ENCODE data around the gene CCDC24. TPM values are rescaled to one million over a fixed set of nuclear protein-coding genes. Genes with fewer than 3 reads are reported as not detected.

CCDC24 gene
- total RNA-seq, 1 donor from 2014 or later: 39.9 TPM

GRCh38 chr1:44024031-44024902, 32.9 kb downstream of the CCDC24 start:
- DNase-seq (ENCODE audit: low spot score): no peak

GRCh38 chr1:44024903-44025525, 33.6 kb downstream of the CCDC24 start:
- no peak for DNase-seq (ENCODE audit: low spot score)

GRCh38 chr1:44025816-44026215, 34.4 kb downstream of the CCDC24 start:
- DNase-seq (ENCODE audit: low spot score): no peak

GRCh38 chr1:44027320-44027719, 35.9 kb downstream of the CCDC24 start:
- no peak for DNase-seq (ENCODE audit: low spot score)

GRCh38 chr1:44029260-44029910, 38.0 kb downstream of the CCDC24 start:
- DNase-seq (ENCODE audit: low spot score): no peak

- DNase-seq (ENCODE audit: low spot score): peak; percentile 87
Measured at GRCh38 chr1:44029911-44030604, 38.7 kb downstream of the CCDC24 start.

GRCh38 chr1:44030605-44031251, 39.3 kb downstream of the CCDC24 start:
- no peak for DNase-seq (ENCODE audit: low spot score)

GRCh38 chr1:44031252-44032169, 40.1 kb downstream of the CCDC24 start, which contains the start of gene SLC6A9:
Gene SLC6A9 (minus strand): TSS chr1:44031462. CDS start chr1:44024277, 7,185 bp downstream.
- DNase-seq (ENCODE audit: low spot score): peak; percentile 41

GRCh38 chr1:44032170-44032790, 40.9 kb downstream of the CCDC24 start:
- no peak for DNase-seq (ENCODE audit: low spot score)

GRCh38 chr1:44033041-44033575, 41.7 kb downstream of the CCDC24 start:
- DNase-seq (ENCODE audit: low spot score): no peak

GRCh38 chr1:44033756-44034155, 42.4 kb downstream of the CCDC24 start:
- no peak for DNase-seq (ENCODE audit: low spot score)

- DNase-seq (ENCODE audit: low spot score): no peak
Measured at GRCh38 chr1:44034423-44034822, 43.0 kb downstream of the CCDC24 start.

GRCh38 chr1:44034976-44035716, 43.7 kb downstream of the CCDC24 start:
- no peak for DNase-seq (ENCODE audit: low spot score)

- DNase-seq (ENCODE audit: low spot score): no peak
Measured at GRCh38 chr1:44035726-44036408, 44.5 kb downstream of the CCDC24 start.

GRCh38 chr1:44036409-44037139, 45.2 kb downstream of the CCDC24 start:
- DNase-seq (ENCODE audit: low spot score): peak; percentile 65

- DNase-seq (ENCODE audit: low spot score): no peak
Measured at GRCh38 chr1:44037154-44037553, 45.8 kb downstream of the CCDC24 start.

- no peak for DNase-seq (ENCODE audit: low spot score)
Measured at GRCh38 chr1:44038876-44039657, 47.7 kb downstream of the CCDC24 start.
